ENCODE results near the gene AK1.
"Not testable (repeated sequence)": the region's sequence is repeated elsewhere in the genome, so short reads cannot be mapped to it uniquely, and the experiment has no call there.

Gene AK1

DNA sequence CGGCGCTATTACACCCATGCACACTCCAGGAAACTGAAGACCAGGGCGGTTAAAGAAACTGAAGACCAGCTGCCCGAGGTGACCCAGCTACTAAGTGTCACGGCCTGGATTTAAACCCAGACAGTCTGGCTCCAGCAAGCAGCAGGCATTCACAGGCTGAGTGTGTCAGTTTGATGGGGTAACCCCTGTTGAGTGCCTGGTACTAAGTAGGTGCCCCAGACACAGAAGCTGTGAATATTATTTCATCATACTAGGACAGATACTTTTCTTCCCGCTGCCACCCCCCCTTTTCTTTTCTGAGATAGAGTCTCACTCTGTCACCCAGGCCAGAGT, 30.3 kb downstream of the AK1 start:
- TF ChIP-seq CTCF (IDR thresholded peaks at IDR 0.05; ENCODE audit: insufficient read depth, low read depth, low read length, missing control alignments): no peak
- no peak for DNase-seq (ENCODE audit: low read depth)
- H3K4me3 ChIP-seq (ENCODE audit: low read length): no peak overlapping the region

GRCh38 chr9:127846443-127847177, 30.9 kb downstream of the AK1 start:
- DNase-seq (ENCODE audit: low read depth): no peak
- no peak for TF ChIP-seq CTCF (IDR thresholded peaks at IDR 0.05; ENCODE audit: insufficient read depth, low read depth, low read length, missing control alignments)
- no peak overlapping the region for H3K4me3 ChIP-seq (ENCODE audit: low read length)

- H3K4me3 ChIP-seq (ENCODE audit: low read length); DNase-seq (ENCODE audit: low read depth): not testable (repeated sequence)
These were observed 31.9 kb downstream of the AK1 start for GRCh38 chr9:127845619-127846018.

DNA sequence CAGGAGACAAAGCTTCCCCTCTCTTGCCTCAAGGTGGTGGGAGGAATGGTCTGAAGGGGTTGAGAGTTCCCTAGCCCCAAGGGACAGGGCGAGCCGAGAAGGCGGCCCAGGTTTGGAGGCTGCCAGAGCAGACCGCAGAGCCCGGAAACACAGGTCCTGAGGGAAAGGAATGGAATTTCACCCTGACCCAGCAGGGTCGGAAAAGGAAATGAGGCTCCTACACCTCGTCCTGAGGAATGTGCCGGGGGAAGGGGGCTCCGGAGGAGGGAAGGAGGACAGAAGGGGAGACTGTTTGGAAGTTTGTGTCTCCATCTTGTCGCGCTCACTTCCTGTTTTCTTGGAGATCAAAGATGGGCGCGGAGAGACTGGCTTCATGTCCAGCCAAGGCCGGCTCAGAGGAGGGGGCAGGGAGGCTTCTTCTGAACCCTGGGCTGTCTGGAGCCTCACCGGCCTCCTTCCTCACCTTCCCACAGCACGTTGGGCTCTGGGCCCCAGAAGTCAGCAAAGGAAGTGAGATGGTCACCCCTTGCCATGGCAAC, 32.6 kb downstream of the AK1 start:
- no peak overlapping the region for H3K4me3 ChIP-seq (ENCODE audit: low read length)
- no peak for TF ChIP-seq CTCF (IDR thresholded peaks at IDR 0.05; ENCODE audit: insufficient read depth, low read depth, low read length, missing control alignments)
- no peak for DNase-seq (ENCODE audit: low read depth)

GRCh38 chr9:127841087-127841835, 36.2 kb downstream of the AK1 start:
- H3K4me3 ChIP-seq (ENCODE audit: low read length): no peak overlapping the region
- no peak for TF ChIP-seq CTCF (IDR thresholded peaks at IDR 0.05; ENCODE audit: insufficient read depth, low read depth, low read length, missing control alignments)
- DNase-seq (ENCODE audit: low read depth): no peak

GRCh38 chr9:127838375-127839078, 38.9 kb downstream of the AK1 start:
- no peak for TF ChIP-seq CTCF (IDR thresholded peaks at IDR 0.05; ENCODE audit: insufficient read depth, low read depth, low read length, missing control alignments)
- DNase-seq (ENCODE audit: low read depth): no peak
- H3K4me3 ChIP-seq (ENCODE audit: low read length): no peak overlapping the region

DNA sequence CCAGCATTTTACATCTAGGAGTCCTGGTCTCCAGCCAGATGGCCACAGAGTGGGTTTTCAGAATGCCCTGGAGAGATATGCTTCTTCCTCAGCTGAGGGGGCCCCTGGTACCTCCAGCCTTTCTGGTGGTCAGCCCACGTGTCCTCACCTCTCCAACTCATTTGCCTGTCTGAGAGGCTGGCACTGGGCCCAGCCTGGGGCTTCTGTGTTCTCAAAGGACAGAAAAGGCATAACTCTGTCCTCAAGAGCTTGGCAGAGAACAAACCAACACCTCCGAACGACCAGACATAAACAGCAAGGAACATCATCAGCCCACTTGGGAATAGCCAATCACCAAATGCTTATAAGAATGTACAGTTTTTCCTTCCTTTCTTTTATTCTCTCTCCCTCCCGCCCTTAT, 40.1 kb downstream of the AK1 start:
- no peak for DNase-seq (ENCODE audit: low read depth)
- TF ChIP-seq CTCF (IDR thresholded peaks at IDR 0.05; ENCODE audit: insufficient read depth, low read depth, low read length, missing control alignments): no peak
- no peak overlapping the region for H3K4me3 ChIP-seq (ENCODE audit: low read length)

DNA sequence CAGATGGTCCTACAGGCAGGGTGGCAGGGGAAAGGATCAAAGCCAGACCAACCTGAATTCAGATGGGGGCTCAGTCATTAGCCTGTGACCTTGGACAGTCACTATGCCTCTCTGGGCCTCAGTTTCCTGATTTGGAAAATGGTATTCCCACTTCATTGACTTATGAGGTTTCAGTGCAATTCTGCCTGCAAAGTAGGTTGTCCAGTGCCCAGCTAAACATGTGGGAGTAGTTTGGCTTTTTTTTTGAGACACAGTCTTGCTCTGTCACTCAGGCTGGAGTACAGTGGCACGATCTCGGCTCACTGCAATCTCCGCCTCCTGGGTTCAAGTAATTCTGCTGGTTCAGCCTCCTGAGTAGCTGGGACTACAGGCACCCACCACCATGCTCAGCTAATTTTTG, 40.9 kb downstream of the AK1 start:
- not testable (repeated sequence) for DNase-seq (ENCODE audit: low read depth); H3K4me3 ChIP-seq (ENCODE audit: low read length)

Data from epithelial cell of esophagus (primary cell).